Muscle layer of colon (tissue), 2 donors: ENCODE results near the gene TRAPPC2.
"Not testable (repeated sequence)": the region's sequence is repeated elsewhere in the genome, so short reads cannot be mapped to it uniquely, and the experiment has no call there.

Experiments used
- H3K27ac ChIP-seq: one replicate; pipeline ENCODE4 v1.7.0; 2013; ENCODE audit warnings: low read depth, mild to moderate bottlenecking, low read length, moderate library complexity
- H3K27me3 ChIP-seq, 2 donors: one replicate each; pipeline ENCODE4 v1.7.0; 2013; ENCODE audit warnings: low read length in 2 of 2, mild to moderate bottlenecking in 2 of 2; ENCODE audit not compliant: insufficient read depth in 2 of 2, control insufficient read depth in 1 of 2
- H3K36me3 ChIP-seq: one replicate; pipeline ENCODE4 v1.7.0; 2013; ENCODE audit warnings: mild to moderate bottlenecking, low read length; ENCODE audit not compliant: insufficient read depth
- H3K4me1 ChIP-seq: one replicate; pipeline ENCODE4 v1.7.0; 2013; ENCODE audit warnings: mild to moderate bottlenecking, low read length; ENCODE audit not compliant: insufficient read depth
- H3K4me3 ChIP-seq, 2 donors: one replicate each; pipeline ENCODE4 v1.7.0; 2013; ENCODE audit warnings: low read length in 2 of 2, low read depth in 1 of 2, mild to moderate bottlenecking in 1 of 2, moderate library complexity in 1 of 2
- H3K9ac ChIP-seq: one replicate; pipeline ENCODE4 v1.7.0; 2013; ENCODE audit warnings: low read length
- H3K9me3 ChIP-seq: one replicate; pipeline ENCODE4 v1.7.0; 2013; ENCODE audit warnings: mild to moderate bottlenecking, low read length
- donor health status: abdominal sarcoma.
- donor health status: Adenocarcinoma of cecum.

Gene TRAPPC2

GRCh38 chrX:13742397-13743176 lies 8.2 kb upstream of the TRAPPC2 start:
- Histone ChIP-seq H3K9ac (no peak overlapping the region), H3K36me3 (no peaks in the 10 kb centered on the region), H3K9me3 (no peaks in the 10 kb centered on the region), H3K27me3 (no peaks in the 10 kb centered on the region), H3K27ac (no peak overlapping the region), H3K4me1 (no peaks in the 10 kb centered on the region), H3K4me3 (no peak overlapping the region)

- no peaks in the 10 kb centered on the region for H3K9me3 ChIP-seq
- H3K9ac ChIP-seq: no peak overlapping the region
- H3K4me3 ChIP-seq: no peak overlapping the region
- no peaks in the 10 kb centered on the region for H3K4me1 ChIP-seq
- no peaks in the 10 kb centered on the region for H3K27me3 ChIP-seq
- H3K36me3 ChIP-seq: no peaks in the 10 kb centered on the region
- no peak overlapping the region for H3K27ac ChIP-seq
These were observed 7.3 kb upstream of the TRAPPC2 start for GRCh38 chrX:13741695-13742094.

- peak overlapping the region; percentile 54 to 89 for H3K4me3 ChIP-seq
- peaks cover 5% of the 10 kb centered on the region for H3K4me1 ChIP-seq
- H3K36me3 ChIP-seq: no peaks in the 10 kb centered on the region
- H3K9me3 ChIP-seq: no peaks in the 10 kb centered on the region
- H3K9ac ChIP-seq: peak overlapping the region; percentile 71
- peak overlapping the region; percentile 50 for H3K27ac ChIP-seq
- H3K27me3 ChIP-seq: no peaks in the 10 kb centered on the region
These were observed 914 bp downstream of the TRAPPC2 start for GRCh38 chrX:13733506-13733905.

- H3K4me3 ChIP-seq: no peak overlapping the region
- H3K9ac ChIP-seq: no peak overlapping the region
- H3K27me3 ChIP-seq: no peaks in the 10 kb centered on the region
- no peaks in the 10 kb centered on the region for H3K36me3 ChIP-seq
- peak overlapping the region; percentile 24 for H3K27ac ChIP-seq
- H3K4me1 ChIP-seq: peaks cover 5% of the 10 kb centered on the region
- no peaks in the 10 kb centered on the region for H3K9me3 ChIP-seq
These were observed 2.0 kb downstream of the TRAPPC2 start for GRCh38 chrX:13732246-13733067.

GRCh38 chrX:13730523-13730922 lies 3.9 kb downstream of the TRAPPC2 start:
- H3K9me3 ChIP-seq, H3K9ac ChIP-seq, H3K4me1 ChIP-seq, H3K36me3 ChIP-seq, H3K27ac ChIP-seq, H3K27me3 ChIP-seq, H3K4me3 ChIP-seq: not testable (repeated sequence)

GRCh38 chrX:13726583-13726982 lies 7.8 kb downstream of the TRAPPC2 start:
- H3K9me3 ChIP-seq, H3K36me3 ChIP-seq, H3K27ac ChIP-seq, H3K9ac ChIP-seq, H3K4me1 ChIP-seq, H3K4me3 ChIP-seq, H3K27me3 ChIP-seq: not testable (repeated sequence)

GRCh38 chrX:13724878-13725277 lies 9.5 kb downstream of the TRAPPC2 start:
- not testable (repeated sequence) for H3K27me3 ChIP-seq, H3K36me3 ChIP-seq, H3K4me3 ChIP-seq, H3K9ac ChIP-seq, H3K9me3 ChIP-seq, H3K27ac ChIP-seq, H3K4me1 ChIP-seq

GRCh38 chrX:13721819-13722519 lies 12.5 kb downstream of the TRAPPC2 start:
- H3K27ac ChIP-seq: peak overlapping the region; percentile 43
- H3K4me1 ChIP-seq: peaks cover 10% of the 10 kb centered on the region
- no peaks in the 10 kb centered on the region for H3K9me3 ChIP-seq
- no peaks in the 10 kb centered on the region for H3K27me3 ChIP-seq
- H3K36me3 ChIP-seq: no peaks in the 10 kb centered on the region
- no peak overlapping the region for H3K9ac ChIP-seq
- no peak overlapping the region for H3K4me3 ChIP-seq

- peak overlapping the region; percentile 43 for H3K27ac ChIP-seq
- H3K4me3 ChIP-seq: no peak overlapping the region
- H3K9ac ChIP-seq: no peak overlapping the region
- H3K4me1 ChIP-seq: peaks cover 10% of the 10 kb centered on the region
- H3K27me3 ChIP-seq: no peaks in the 10 kb centered on the region
- no peaks in the 10 kb centered on the region for H3K9me3 ChIP-seq
- no peaks in the 10 kb centered on the region for H3K36me3 ChIP-seq
These were observed 13.0 kb downstream of the TRAPPC2 start for GRCh38 chrX:13721371-13721770.

- peaks cover 10% of the 10 kb centered on the region for H3K4me1 ChIP-seq
- no peaks in the 10 kb centered on the region for H3K9me3 ChIP-seq
- no peaks in the 10 kb centered on the region for H3K27me3 ChIP-seq
- no peaks in the 10 kb centered on the region for H3K36me3 ChIP-seq
- H3K9ac ChIP-seq: no peak overlapping the region
- no peak overlapping the region for H3K4me3 ChIP-seq
- H3K27ac ChIP-seq: peak overlapping the region; percentile 31
These were observed 15.1 kb downstream of the TRAPPC2 start for GRCh38 chrX:13719192-13719856.
